ENCODE data around the gene RXFP4. TPM values are rescaled to one million over a fixed set of nuclear protein-coding genes. Genes with fewer than 3 reads are reported as not detected.

The RXFP4 gene
- total and polyA plus RNA-seq, 9 of the 15 experiments (the other 6 are each of a cell fraction or from before 2014, with no cell fraction given) = 0.64 TPM; not detected in 8

DNA sequence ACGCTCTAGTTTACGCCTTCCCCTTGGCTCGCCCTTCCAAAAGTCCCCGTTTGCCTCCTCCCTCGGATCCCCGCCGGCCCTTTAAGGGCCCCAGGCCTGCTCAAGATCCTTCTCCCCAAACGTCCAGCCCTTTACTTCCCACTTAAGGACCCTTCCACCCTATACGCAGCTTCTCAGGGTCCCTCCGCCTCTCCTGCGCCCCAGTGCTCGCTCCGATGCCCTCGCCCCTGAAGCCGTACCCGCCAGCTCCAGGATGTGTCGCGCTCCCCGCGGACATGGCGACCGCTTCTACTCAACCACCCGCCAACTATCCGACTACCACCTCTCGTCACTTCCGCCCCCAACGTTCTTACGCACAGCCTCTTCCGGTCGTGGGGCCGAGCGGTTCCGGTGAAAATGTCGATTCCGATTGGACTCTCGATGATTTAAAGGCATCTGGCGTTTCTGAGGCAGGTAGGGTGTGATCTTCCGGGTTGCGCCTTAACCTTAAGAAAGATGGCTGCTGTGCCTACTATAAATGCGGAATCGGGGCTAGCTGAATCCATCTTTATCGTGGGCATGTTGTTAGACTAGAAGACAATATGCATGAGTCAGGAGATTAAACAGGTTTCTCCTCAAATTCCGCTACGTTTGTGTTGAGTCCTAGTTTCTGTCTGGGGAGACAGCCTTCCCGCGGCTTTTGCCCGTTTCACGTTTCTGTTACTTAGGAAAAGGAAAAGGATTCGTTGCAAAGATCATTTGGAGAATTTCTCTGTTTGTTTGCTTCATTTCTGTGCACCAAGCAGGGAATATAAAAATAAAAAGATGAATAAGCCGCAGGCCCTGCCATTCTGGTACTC lies 7.1 kb upstream of the RXFP4 start, which contains the start of gene KHDC4 (continued):
- TF ChIP-seq ATF1 (CRISPR knock-in tag; IDR thresholded peaks at IDR 0.05) (no peak), ATF1 (tag; IDR thresholded peaks at IDR 0.05) (peak; percentile 96), TBL1XR1 (IDR thresholded peaks at IDR 0.05; ENCODE audit: low read length in 2 of 2) (peak in 1 of 2 experiments; percentile 14; a peak in 2 of 4 replicates), ETV1 (tag; conservative IDR thresholded peaks at IDR 0.05; ENCODE audit: low read depth) (peak; percentile 73), BMI1 (IDR thresholded peaks at IDR 0.05; ENCODE audit: low read length) (no peak), CBFA2T2 (conservative IDR thresholded peaks at IDR 0.05) (no peak), TSHZ1 (CRISPR knock-in tag; IDR thresholded peaks at IDR 0.05) (no peak), ZNF445 (CRISPR knock-in tag; IDR thresholded peaks at IDR 0.05; ENCODE audit: low read depth) (no peak), TAF1 (IDR thresholded peaks at IDR 0.05; ENCODE audit: control insufficient read depth, extremely low read depth, insufficient read depth, low read length, severe bottlenecking) (peak; percentile 95), EWSR1 (IDR thresholded peaks at IDR 0.05; ENCODE audit: borderline replicate concordance, low read depth, partially characterized antibody) (no peak), SOX6 (IDR thresholded peaks at IDR 0.05) (peak; percentile 70), SRSF9 (IDR thresholded peaks at IDR 0.05; ENCODE audit: borderline replicate concordance, low read depth, low read length) (no peak), ZNF398 (CRISPR knock-in tag; IDR thresholded peaks at IDR 0.05) (no peak), IRF2 (CRISPR knock-in tag; IDR thresholded peaks at IDR 0.05) (no peak), ZNF124 (CRISPR knock-in tag; IDR thresholded peaks at IDR 0.05) (no peak), HEY1 (CRISPR knock-in tag; IDR thresholded peaks at IDR 0.05; ENCODE audit: borderline replicate concordance) (no peak)
